H4 (cell line): Measurements from ENCODE around the gene ZEB2. TPM values are rescaled to one million over a fixed set of nuclear protein-coding genes. Genes with fewer than 3 reads are reported as not detected.

Experiments
- DNase-seq: peaks from one replicate; pipeline ENCODE4 v3.0.0-alpha.2; 2015; ENCODE audit warnings: low spot score
- total RNA-seq: library from RNA; depleted of rRNA; stranded (reverse); fragments of >200 nt; shearing (Covaris generic); gene quantifications from 2 replicates; pipeline ENCODE4 v1.2.3, GENCODE V29; 2014

Gene ZEB2
- total RNA-seq, 1 experiment from 2014 or later: 17.0 TPM

DNA sequence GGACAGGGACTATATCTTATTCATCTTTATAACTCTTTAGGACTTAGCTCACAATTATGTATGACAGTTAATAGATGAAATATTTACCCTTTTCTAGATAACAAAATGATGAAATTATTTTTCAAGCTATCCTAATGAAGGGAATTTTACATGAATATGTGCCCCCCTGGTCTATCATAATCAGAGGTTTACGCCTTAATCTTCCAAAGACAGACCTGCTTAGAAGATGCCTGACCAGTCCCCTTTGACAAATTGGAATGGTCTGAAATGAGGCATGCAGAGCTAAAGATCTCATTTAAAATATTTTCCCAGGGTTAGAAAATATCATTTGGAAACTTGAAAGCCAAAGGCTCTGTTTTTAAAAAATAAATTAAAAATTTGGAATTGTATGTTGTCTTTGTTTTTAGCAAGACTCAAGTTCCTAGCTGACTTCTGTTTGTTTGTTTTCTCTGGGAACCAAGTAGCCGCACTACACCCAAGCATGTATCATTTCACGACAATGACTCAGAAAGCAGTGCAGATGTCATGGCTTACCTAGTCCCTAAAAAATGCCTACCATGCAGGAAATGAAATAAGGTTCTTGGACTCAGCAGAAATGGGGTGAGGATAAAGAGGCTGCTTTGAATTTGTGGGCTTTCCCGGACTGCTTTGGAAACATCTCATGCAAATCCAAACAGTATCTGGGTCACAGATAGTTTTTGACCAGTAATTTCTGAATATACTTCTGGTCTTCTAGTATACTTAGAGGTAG is 162.1 kb downstream of the ZEB2 start:
- peak; percentile 96 for DNase-seq

GRCh38 chr2:144356402-144356801 is 163.5 kb downstream of the ZEB2 start:
- no peak for DNase-seq

GRCh38 chr2:144354953-144355352 is 165.0 kb downstream of the ZEB2 start:
- DNase-seq: no peak

GRCh38 chr2:144351687-144352086 is 168.2 kb downstream of the ZEB2 start:
- DNase-seq: no peak

DNA sequence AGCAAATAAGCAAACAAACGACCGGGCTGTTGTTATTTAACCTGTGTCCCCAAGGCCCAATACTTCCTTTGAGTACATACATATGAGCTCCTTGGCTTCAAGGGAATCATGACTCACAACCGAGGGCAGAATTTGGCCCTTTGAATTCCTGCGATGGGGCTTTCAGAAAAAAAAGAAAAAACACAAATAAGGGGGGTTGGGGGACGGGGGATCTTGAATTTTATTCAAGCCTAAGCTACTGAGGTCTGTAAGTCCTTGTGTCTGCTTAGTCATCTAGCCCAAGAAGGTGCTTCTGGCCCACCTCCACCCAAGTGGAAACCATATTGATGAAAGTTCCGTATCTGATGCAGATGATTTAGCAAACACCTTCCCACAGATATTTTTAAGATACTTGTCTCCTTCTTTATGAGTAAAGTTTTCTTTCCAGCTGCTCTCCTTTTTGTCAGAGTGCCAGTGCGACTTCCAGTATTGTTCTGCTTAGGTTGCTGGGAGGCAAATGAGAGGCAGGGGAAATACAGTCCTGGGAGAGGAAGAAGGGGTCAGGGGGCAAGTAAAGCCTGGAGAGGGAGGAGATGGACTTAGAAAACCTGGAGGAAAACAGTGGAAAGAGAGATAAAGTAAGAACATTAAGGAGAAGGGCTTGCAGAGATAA is 169.6 kb downstream of the ZEB2 start:
- peak; percentile 34 for DNase-seq

DNA sequence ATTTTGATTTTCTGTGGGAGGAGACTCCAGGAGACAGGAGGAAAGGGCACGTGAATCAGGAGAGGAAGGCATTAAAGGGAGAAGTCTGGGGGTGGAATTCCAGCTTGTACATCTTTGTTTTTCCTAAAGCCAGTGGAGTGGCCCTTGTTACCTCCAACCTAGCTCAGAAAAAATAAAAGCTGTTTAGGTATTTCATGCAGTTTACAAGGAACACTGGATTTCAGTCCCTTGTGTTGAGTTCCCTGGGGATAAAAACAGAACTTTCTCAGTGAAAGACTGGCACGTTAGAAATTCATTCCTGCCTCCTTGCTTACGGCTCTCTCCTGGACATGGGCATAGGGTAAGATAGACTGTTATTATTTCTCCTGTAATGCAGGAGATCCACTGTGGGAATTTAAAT is 170.2 kb downstream of the ZEB2 start:
- no peak for DNase-seq

GRCh38 chr2:144348846-144349245 is 171.1 kb downstream of the ZEB2 start:
- DNase-seq: no peak

GRCh38 chr2:144346229-144346628 is 173.7 kb downstream of the ZEB2 start:
- DNase-seq: no peak

- DNase-seq: no peak
These were observed 176.8 kb downstream of the ZEB2 start for GRCh38 chr2:144343145-144343544.

DNA sequence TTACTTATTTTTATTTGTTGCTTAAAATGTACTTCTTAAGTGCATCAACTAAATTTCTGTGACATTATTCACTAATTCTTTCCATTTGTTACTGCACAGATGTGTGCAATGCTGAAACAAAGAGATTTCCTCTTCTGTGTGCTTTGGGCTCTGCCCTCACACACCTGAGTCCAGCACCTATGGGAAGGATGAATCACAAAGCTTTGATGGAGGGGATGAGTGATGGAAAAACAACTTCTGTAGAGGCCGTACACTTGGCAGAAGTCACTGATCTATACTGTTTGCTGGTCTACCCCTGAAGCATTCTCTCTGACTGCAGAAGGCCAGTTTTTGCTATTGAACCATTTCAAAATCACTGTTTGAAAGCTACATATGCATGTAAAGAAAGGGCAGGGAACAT is 178.4 kb downstream of the ZEB2 start:
- DNase-seq: no peak

DNA sequence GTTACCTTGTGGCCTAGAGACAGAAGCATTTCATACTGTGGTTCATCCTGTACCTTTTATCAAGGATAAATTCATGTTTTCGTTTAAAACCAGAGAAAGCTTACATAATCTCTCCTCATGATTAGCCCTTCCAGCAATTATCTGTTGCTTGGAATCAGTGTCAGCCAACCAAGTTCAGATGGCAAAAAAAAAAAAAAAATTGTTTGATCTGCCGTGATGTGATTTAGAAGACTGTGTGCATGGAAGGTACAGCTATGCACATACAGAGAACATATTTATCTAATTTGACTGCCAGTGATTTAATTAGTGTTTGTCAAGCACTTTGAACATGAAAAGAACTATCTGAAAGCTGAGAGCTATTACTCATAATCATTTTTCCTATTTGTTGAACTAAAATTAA is 180.9 kb downstream of the ZEB2 start:
- no peak for DNase-seq

GRCh38 chr2:144334551-144334950 is 185.4 kb downstream of the ZEB2 start:
- DNase-seq: no peak
